ENCODE data around the gene RAMAC.
"Not testable (repeated sequence)": the region's sequence is repeated elsewhere in the genome, so short reads cannot be mapped to it uniquely, and the experiment has no call there.

Gene RAMAC

DNA sequence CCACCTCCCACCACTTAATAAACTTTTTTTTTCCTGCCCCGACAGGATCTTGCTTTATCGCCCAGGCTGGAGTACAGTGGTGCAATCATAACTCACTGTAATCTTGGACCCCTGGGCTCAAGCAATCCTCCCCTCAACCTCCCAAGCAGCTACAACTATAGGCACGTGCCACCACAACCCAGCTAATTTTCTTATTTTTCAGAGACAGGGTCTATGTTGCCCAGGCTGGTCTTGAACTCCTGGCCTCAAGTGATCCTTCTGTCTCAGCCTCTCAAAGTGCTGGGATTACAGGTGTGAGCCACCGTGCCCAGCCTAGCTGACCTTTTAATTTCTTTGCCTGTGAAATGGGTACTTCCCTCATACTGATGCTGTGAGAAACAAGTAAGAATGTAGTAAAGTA lies 29.4 kb downstream of the RAMAC start:
- no peak for DNase-seq

DNA sequence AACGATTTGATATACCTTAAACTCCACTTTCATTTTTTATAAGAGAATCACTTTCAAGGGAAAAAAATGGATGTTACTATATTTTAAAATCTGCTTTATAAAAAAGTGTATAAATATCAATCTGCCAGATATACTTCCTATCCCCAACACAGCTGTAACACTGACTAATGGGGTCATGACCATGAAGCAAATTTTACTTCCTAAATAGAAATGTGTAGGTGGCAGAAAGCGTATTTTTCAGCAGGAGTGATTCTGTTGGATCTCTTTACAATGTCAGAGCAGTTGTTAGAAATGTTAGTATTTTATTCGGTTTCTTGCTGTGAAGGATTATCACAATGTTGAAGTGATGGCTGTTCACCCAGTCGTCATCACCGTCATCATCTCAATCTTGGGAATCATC lies 30.9 kb downstream of the RAMAC start:
- no peak for DNase-seq

DNA sequence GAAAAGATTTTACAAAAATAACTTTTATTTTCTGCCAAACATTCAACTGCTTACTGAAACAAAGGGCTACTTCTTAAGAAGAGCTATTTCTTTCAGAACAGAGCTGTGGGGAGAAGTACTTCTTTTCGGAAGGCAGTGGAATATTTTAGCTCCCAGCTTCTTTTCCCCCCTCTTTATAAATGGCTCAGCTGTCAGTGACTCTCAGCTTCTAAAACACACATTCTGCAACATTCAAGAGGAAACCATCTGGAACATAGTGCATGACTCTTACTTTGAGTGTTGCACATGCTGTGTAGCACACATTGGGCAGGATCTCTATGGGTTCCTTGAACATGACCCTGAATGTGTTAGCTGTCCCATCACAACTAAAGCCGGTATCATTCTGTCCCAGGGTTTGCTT lies 32.4 kb downstream of the RAMAC start:
- DNase-seq: no peak

DNA sequence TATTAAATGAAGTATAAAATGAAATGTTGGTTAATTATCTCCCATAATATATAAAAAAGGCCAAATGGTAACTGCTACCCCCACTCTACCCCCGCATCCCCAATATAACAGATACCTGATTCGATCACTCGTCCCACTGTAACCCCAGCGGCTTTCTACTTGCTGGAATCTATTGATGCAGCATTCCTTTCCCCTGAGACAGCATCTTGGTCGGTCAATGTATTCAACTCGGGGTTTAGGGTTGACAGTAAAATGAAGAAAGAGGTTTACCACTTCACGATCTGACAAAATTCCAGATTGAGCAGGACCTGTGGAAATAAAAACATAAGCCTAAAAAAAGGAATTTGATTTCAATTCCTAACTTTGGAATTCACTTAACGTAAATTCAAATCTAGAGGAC lies 44.0 kb downstream of the RAMAC start:
- no peak for DNase-seq

DNA sequence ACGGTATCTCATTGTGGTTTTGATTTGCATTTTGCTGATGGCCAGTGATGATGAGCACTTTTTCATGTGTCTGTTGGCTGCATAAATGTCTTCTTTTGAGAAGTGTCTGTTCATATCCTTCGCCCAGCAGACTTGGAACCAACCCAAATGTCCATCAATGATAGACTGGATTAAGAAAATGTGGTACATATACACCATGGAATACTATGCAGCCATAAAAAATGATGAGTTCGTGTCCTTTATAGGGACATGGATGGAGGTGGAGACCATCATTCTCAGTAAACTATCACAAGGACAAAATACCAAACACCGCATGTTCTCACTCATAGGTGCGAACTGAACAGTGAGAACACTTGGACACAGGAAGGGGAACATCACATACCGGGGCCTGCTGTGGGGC lies 45.2 kb downstream of the RAMAC start:
- not testable (repeated sequence) for DNase-seq

DNA sequence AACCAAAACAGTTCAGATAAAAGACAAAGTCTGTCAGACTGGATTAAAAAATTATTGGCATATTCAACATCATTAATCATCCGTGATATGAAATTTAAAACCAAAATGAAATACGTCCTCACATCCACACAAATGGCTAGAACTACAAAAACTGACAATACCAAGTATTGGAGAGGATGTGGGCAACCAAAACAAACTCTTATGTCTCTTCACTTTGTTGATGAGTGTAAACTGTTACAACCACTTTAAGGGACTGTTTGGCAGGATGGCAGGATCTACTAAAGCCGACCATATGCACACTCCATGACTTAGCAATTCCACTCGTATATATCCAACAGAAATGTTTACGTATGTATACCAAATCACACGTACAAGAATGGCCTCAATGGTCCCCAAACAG lies 50.2 kb downstream of the RAMAC start:
- DNase-seq: no peak

DNA sequence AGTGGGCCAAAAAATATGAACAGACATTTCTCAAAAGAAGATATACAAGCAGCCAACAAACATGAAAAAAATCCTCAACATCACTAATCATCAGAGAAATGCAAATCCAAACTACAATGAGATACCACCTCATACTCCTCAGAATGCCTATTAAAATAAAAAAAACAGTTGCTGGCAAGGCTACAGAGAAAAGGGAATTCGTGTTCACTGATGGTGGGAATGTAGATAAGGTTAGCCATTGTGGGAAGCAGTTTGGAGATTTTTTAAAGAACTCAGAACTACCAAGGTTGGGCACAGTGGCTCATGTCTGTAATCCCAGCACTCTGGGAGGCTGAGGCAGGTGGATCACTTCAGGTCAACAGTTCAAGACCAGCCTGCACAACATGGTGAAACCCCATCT lies 53.2 kb downstream of the RAMAC start:
- no peak for DNase-seq
